Measurements from ENCODE around the gene MYO15A.

MYO15A gene

GRCh38 chr17:18138065-18138749 is 29.7 kb downstream of the MYO15A start:
- no peak for DNase-seq

DNA sequence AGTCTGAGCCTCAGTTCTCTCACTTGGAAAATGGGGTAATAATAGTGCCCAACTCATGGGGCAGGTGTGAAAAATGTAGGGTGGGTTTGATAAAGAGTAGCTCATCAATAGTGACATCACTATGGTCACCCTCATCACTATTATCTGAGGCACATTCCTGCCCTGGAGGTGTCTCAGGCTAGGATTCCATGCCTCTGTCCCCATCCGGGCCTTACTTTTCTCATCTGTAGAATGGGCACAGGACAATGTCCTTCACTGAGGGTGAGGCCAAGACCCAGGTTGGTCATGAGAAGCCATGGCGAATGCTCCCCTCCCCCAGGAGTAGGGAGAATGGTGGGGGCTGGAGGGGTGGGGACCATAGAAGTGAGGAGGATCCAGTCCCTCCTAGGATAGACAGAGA is 30.5 kb downstream of the MYO15A start:
- DNase-seq = no peak

DNA sequence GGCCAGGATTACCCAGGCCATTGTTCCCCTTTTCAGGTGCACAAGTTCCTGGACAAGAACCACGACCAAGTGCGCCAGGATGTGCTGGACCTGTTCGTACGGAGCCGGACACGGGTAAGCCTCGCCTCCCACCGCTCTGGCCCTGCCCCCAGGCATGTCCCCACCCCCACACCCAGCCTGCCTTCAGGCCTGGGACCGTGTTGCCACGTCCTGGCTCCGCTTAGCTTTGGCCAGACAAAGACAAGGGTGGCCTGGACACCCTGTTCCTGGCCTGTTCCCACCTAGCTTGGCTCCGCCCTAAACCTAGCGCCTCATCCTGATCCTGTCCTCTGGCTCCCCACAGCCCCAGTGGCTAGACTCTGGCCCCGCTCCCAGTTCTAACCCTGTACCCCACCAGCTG is 30.9 kb downstream of the MYO15A start:
- no peak for DNase-seq

DNA sequence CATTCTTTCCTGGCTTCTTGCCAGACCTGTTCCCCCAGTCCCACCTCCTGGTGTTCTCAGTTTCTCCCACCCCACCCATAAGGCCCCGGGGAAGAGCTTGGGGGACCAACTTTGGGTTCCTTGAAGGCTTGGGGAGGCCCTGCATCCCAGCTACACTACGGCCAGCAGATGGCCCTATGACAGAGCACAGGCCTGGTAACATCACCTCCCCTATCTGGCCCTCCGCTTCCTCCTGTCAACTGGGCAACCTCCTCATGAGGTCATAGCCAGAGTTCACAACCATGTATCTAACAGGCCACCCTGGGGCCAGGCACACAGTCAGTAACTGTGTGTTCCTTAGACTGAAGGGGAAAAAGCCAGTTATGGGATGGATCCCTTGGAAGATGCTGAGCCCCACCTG is 31.4 kb downstream of the MYO15A start:
- no peak for DNase-seq

GRCh38 chr17:18140648-18141047 is 32.1 kb downstream of the MYO15A start:
- no peak for DNase-seq

DNA sequence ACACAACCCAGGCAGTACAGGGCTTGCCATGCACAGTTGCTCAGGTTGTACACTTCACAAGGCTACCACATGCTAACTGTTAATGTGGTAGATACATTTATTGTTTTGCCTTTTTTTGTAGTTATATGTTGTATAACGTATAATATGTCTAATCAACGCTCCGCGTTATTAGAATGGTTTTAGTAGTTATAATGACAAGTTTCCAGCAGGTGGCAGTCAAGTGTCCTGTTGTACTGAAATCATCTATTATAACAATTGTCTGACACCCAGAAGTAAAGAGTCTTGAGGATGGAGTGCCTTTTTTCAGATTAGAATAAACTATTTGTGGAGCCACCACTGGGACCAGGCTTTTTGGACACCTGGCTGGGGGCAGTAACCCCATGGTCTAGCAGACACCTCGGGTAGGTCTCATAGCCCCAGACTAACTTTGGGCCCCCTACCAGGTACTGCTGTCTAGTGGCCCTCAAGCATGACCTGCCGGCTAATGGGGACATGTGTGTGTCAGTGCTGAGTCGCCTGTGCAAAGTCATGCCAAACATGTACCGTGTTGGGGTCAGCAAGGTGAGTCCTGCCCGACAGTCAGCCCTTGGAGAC is 32.8 kb downstream of the MYO15A start:
- DNase-seq = peak; percentile 74

DNA sequence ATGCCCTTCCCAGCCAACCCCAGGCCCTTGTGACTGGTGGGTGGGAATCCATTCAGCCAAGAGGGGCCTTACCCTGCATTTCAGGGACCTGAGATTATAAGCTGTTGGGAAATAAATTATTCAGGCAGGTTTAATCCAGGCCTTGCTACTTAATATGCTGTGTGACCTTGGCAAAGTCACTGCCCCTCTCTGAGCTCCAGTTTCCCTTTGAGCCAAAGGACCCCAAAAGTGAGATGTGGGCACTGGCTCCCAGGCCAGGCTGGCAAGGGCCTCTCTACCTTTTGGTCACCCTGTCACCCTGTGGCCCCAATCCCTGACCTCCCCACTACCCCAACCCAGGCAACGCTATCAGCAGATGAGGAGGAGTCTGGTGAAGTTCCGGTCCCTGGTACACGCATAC is 33.9 kb downstream of the MYO15A start:
- DNase-seq = no peak

GRCh38 chr17:18143044-18143936 is 34.7 kb downstream of the MYO15A start:
- DNase-seq = no peak

DNA sequence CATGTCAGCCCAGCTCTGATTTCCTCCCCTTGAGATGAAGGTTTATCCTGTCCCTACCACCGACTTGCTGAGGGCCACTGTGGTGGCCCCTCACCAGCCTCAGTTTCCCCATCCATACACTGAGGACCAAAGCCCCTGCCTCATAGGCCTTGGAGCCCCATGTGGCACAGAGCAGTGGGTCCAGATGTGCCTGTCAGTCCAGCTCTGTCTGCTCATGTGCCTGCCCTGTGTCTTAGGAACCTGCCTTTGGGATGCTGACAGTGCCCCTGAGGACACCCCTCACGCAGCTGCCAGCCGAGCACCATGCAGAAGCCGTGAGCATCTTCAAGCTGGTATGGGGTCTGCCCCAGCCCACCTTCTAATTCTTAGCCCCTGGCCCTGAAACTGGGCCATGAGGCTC is 35.7 kb downstream of the MYO15A start:
- no peak for DNase-seq

- DNase-seq = no peak
Observed at GRCh38 chr17:18144855-18145254, 36.3 kb downstream of the MYO15A start.

GRCh38 chr17:18145811-18146210 is 37.3 kb downstream of the MYO15A start:
- no peak for DNase-seq

GRCh38 chr17:18146259-18146658 is 37.7 kb downstream of the MYO15A start:
- no peak for DNase-seq

GRCh38 chr17:18146980-18147379 is 38.4 kb downstream of the MYO15A start:
- no peak for DNase-seq

- DNase-seq = no peak
Observed at GRCh38 chr17:18148586-18148985, 40.0 kb downstream of the MYO15A start.

GRCh38 chr17:18151290-18151689 is 42.7 kb downstream of the MYO15A start:
- DNase-seq = no peak

GRCh38 chr17:18155179-18155578 is 46.6 kb downstream of the MYO15A start:
- no peak for DNase-seq

GRCh38 chr17:18156171-18156975 is 47.8 kb downstream of the MYO15A start:
- DNase-seq = no peak

DNA sequence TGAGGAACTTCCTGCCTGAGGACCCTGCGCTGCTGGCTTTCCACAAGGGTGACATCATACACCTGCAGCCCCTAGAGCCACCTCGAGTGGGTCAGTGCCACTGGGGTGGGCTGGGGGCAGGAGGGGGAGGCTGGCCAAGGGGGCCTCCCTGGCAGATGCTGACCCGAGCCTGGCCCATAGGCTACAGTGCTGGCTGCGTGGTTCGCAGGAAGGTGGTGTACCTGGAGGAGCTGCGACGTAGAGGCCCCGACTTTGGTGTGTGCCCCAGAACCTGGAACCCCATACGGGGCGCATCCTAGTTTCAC is 48.4 kb downstream of the MYO15A start:
- no peak for DNase-seq

GRCh38 chr17:18157354-18157985 is 48.9 kb downstream of the MYO15A start:
- DNase-seq = no peak

GRCh38 chr17:18158022-18158600 is 49.6 kb downstream of the MYO15A start:
- DNase-seq = peak; percentile 90

DNA sequence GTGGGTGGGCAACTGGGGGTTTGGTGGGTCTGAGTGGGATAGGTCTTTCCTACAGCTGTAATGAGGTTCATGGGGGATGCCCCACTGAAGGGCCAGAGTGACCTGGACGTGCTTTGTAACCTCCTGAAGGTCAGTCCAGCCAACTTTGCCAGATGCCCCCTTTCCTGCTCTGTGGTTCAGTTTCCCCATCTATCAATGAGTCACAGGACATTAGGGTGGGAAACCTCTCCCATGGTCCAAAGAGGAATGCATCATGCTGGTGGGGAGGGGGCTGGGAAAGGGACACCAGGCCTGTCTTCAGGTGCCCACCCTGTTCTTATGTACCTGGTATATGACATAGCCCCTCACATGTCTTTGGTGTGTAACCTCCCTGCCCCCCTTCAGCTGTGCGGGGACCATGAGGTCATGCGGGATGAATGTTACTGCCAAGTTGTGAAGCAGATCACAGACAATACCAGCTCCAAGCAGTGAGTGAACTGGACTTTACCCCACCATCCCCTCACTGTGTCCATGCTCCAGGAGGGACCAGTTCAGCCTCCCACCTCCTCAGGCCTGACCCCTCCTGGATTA is 51.1 kb downstream of the MYO15A start:
- no peak for DNase-seq
